Measurements from ENCODE around the gene PPM1E. TPM values are rescaled to one million over a fixed set of nuclear protein-coding genes. Genes with fewer than 3 reads are reported as not detected.

Gene PPM1E
- total RNA-seq, 1 experiment from 2014 or later, result 7.1 TPM

GRCh38 chr17:58913971-58914769, 158.5 kb downstream of the PPM1E start:
- Histone ChIP-seq H3K79me1 (ENCODE audit: insufficient read depth, low read depth, low read length, poor library complexity, severe bottlenecking) (no peaks in the 10 kb centered on the region), H3K18ac (ENCODE audit: insufficient read length, low read depth, low read length) (no peak overlapping the region), H3K56ac (ENCODE audit: insufficient read length, low read depth, low read length) (no peak overlapping the region), H2AFZ (ENCODE audit: low read length) (no peak overlapping the region), H4K20me1 (ENCODE audit: control insufficient read depth, insufficient read depth, insufficient read length) (no peaks in the 10 kb centered on the region), H2BK15ac (ENCODE audit: low read depth, low read length) (no peak overlapping the region), H4K5ac (ENCODE audit: insufficient read length, low read depth, low read length) (no peak overlapping the region), H3K14ac (ENCODE audit: insufficient read depth, low read length) (no peak overlapping the region), H3K27ac (ENCODE audit: insufficient read length, low read depth, low read length) (no peak overlapping the region), H3K9ac (ENCODE audit: extremely low read depth, insufficient read length, low read length) (no peak overlapping the region), H2BK5ac (ENCODE audit: insufficient read length, low read length) (no peak overlapping the region), H3K23me2 (ENCODE audit: insufficient read length, low read depth, low read length, poor library complexity, severe bottlenecking) (no peaks in the 10 kb centered on the region), H2BK120ac (ENCODE audit: low read depth, low read length, poor library complexity, severe bottlenecking) (no peak overlapping the region), H3K79me2 (ENCODE audit: insufficient read depth, low read length) (no peaks in the 10 kb centered on the region), H2AK5ac (ENCODE audit: insufficient read length, low read length) (no peak overlapping the region), H4K8ac (replicated peaks; ENCODE audit: insufficient read length, low read depth, low read length) (no peak overlapping the region), H4K91ac (ENCODE audit: insufficient read length, low read depth, low read length) (no peak overlapping the region), H3K4me2 (ENCODE audit: insufficient read depth, insufficient read length, low read length) (no peak overlapping the region), H3T11ph (ENCODE audit: low read length) (no peak overlapping the region), H2BK12ac (ENCODE audit: insufficient read length, low read depth, low read length) (no peak overlapping the region), H3K4me1 (ENCODE audit: insufficient read depth, low read length) (no peaks in the 10 kb centered on the region), H3K27me3 (ENCODE audit: insufficient read depth, low read length) (no peaks in the 10 kb centered on the region), H2BK20ac (ENCODE audit: low read depth, low read length, poor library complexity, severe bottlenecking) (no peak overlapping the region), H3K23ac (ENCODE audit: insufficient read length, low read depth, low read length) (no peak overlapping the region), H3K4ac (ENCODE audit: low read depth, low read length) (no peak overlapping the region), H3K9me3 (ENCODE audit: control insufficient read depth, low read depth, low read length) (peaks cover 9% of the 10 kb centered on the region)
- DNase-seq, result no peak
- peaks cover 13 to 21% of the 10 kb centered on the region in 2 experiments for H3K4me1 Mint-ChIP-seq
- no peaks in the 10 kb centered on the region; the same call in 1 of the 2 replicates for H3K27me3 Mint-ChIP-seq (ENCODE audit: low read depth)
- H3K4me3 Mint-ChIP-seq, result no peak overlapping the region
- TF ChIP-seq CTCF (conservative IDR thresholded peaks at IDR 0.05), result no peak
- no CpG with 5 or more reads among the region's 2 CpGs for WGBS (ENCODE audit: extremely low coverage, insufficient read length, low lambda C conversion rate)
- peaks cover 13 to 28% of the 10 kb centered on the region in 2 experiments for H3K9me3 Mint-ChIP-seq
- peaks cover 8 to 13% (median 12%) of the 10 kb centered on the region in 3 experiments for H3K36me3 Mint-ChIP-seq (ENCODE audit: insufficient read depth in 1 of 3, low read depth in 3 of 3)
- H3K27ac Mint-ChIP-seq, result no peak overlapping the region

Measured in H9 (cell line).